Endodermal cell (in vitro differentiated cells): Measurements from ENCODE around the gene FBN2. TPM values are rescaled to one million over a fixed set of nuclear protein-coding genes. Genes with fewer than 3 reads are reported as not detected.

Source experiments
- DNase-seq: peaks from one replicate; pipeline ENCODE4 v3.0.0-alpha.2; 2017
- H3K27ac ChIP-seq: 2 replicates; pipeline ENCODE4 v1.5.1; 2013; ENCODE audit warnings: mild to moderate bottlenecking, low read depth, low read length, moderate library complexity
- H3K27me3 ChIP-seq: 2 replicates; pipeline ENCODE4 v1.6.1; 2013; ENCODE audit warnings: mild to moderate bottlenecking, low read length, moderate library complexity; ENCODE audit not compliant: insufficient read depth, control insufficient read depth, poor library complexity, severe bottlenecking
- H3K36me3 ChIP-seq: 2 replicates; pipeline ENCODE4 v1.7.0; 2013; ENCODE audit warnings: mild to moderate bottlenecking, low read length, moderate library complexity; ENCODE audit not compliant: control insufficient read depth, insufficient read depth
- H3K4me1 ChIP-seq: one replicate; pipeline ENCODE4 v1.7.0; 2013; ENCODE audit warnings: low read length; ENCODE audit not compliant: control insufficient read depth, insufficient read depth
- H3K4me3 ChIP-seq: 2 replicates; pipeline ENCODE4 v1.5.1; 2013; ENCODE audit warnings: mild to moderate bottlenecking, low read length, moderate library complexity
- H3K9ac ChIP-seq: 2 replicates; pipeline ENCODE4 v1.6.1; 2013; ENCODE audit warnings: mild to moderate bottlenecking, low read length, moderate library complexity; ENCODE audit not compliant: poor library complexity, severe bottlenecking; ENCODE audit errors: extremely low read depth
- H3K9me3 ChIP-seq: 2 replicates; pipeline ENCODE4 v1.6.1; 2013; ENCODE audit warnings: mild to moderate bottlenecking, low read length, moderate library complexity; ENCODE audit not compliant: control insufficient read depth
- H3K27ac Mint-ChIP-seq: 2 replicates; pipeline ENCODE4 v1.8.0; 2020; ENCODE audit warnings: mixed read lengths
- H3K27me3 Mint-ChIP-seq: 2 replicates; pipeline ENCODE4 v1.8.0; 2021; ENCODE audit warnings: mild to moderate bottlenecking, mixed read lengths; ENCODE audit not compliant: insufficient read depth
- H3K36me3 Mint-ChIP-seq: 2 replicates; pipeline ENCODE4 v1.8.0; 2020; ENCODE audit warnings: low read depth, mixed read lengths
- H3K4me1 Mint-ChIP-seq: 2 replicates; pipeline ENCODE4 v1.8.0; 2020; ENCODE audit warnings: mixed read lengths
- H3K4me3 Mint-ChIP-seq: 2 replicates; pipeline ENCODE4 v1.8.0; 2020; ENCODE audit warnings: mild to moderate bottlenecking, moderate library complexity, mixed read lengths
- H3K9me3 Mint-ChIP-seq: 2 replicates; pipeline ENCODE4 v1.8.0; 2020; ENCODE audit warnings: mild to moderate bottlenecking, mixed read lengths
- WGBS, 2 experiments: methylation state at CpG; one replicate each; pipeline versions ENCODE4 v1.1.5 to v1.1.7; 2013; ENCODE audit warnings: missing lambda C conversion rate in 2 of 2, mixed read lengths in 1 of 2; ENCODE audit not compliant: insufficient coverage in 1 of 2, insufficient read length in 1 of 2; 5-methylcytosine and 5-hydroxymethylcytosine counted together
- total RNA-seq, 2 donors: library from RNA; stranded (reverse); fragmentation: NEBNext Ultra II Directional in 1 of 2; extraction: Animal tissue kit (Norgen Biotek cat#: 25700) in 1 of 2; gene quantifications; 2 replicates in 1 of 2; 3 replicates in 1 of 2; pipeline ENCODE4 v1.2.1, GENCODE V29; 2021
- TF ChIP-seq, protein P1 (sequence below): fragments of 200-600 bp; sonication (generic); conservative IDR thresholded peaks from 2 replicates; pipeline ENCODE4 v1.5.0; 2021; ENCODE audit warnings: antibody characterized with exemption, mild to moderate bottlenecking

Gene FBN2
- total RNA-seq, 2 donors from 2014 or later: 131 to 212 TPM

DNA sequence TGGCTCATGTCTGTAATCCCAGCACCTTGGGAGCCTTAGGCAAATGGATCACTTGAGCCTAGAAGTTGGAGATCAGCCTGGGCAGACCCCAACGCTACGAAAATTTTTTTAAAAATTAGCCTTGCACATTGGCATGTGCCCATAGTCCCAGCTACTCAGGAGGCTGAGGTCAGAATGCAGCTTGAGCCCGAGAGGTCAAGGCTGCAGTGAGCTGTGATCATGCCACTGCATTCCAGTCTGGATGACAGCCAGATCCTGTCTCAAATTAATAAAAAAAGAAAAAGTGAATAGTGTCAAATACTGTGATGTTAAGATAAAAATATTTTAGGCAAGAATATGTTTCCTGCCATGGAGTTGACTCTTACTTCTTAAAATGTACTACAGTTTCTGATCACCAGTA is 5.3 kb downstream of the FBN2 start:
- no peaks in the 10 kb centered on the region for H3K9me3 Mint-ChIP-seq
- H3K4me3 ChIP-seq: no peak overlapping the region
- H3K27me3 ChIP-seq: peaks cover 10% of the 10 kb centered on the region
- H3K27me3 Mint-ChIP-seq: peaks cover 27% of the 10 kb centered on the region
- no peak overlapping the region for H3K27ac Mint-ChIP-seq
- no peak overlapping the region for H3K27ac ChIP-seq
- peaks cover 2% of the 10 kb centered on the region for H3K4me1 Mint-ChIP-seq
- WGBS, 2 experiments: 92 to 94% methylated on average over 2 to 3 of the region's 3 CpGs
- no peaks in the 10 kb centered on the region for H3K9me3 ChIP-seq
- peaks cover 13% of the 10 kb centered on the region for H3K36me3 ChIP-seq
- DNase-seq: no peak
- TF ChIP-seq, protein P1, sequence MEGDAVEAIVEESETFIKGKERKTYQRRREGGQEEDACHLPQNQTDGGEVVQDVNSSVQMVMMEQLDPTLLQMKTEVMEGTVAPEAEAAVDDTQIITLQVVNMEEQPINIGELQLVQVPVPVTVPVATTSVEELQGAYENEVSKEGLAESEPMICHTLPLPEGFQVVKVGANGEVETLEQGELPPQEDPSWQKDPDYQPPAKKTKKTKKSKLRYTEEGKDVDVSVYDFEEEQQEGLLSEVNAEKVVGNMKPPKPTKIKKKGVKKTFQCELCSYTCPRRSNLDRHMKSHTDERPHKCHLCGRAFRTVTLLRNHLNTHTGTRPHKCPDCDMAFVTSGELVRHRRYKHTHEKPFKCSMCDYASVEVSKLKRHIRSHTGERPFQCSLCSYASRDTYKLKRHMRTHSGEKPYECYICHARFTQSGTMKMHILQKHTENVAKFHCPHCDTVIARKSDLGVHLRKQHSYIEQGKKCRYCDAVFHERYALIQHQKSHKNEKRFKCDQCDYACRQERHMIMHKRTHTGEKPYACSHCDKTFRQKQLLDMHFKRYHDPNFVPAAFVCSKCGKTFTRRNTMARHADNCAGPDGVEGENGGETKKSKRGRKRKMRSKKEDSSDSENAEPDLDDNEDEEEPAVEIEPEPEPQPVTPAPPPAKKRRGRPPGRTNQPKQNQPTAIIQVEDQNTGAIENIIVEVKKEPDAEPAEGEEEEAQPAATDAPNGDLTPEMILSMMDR: no peak
- H3K36me3 Mint-ChIP-seq: peaks cover 42% of the 10 kb centered on the region
- H3K4me3 Mint-ChIP-seq: no peak overlapping the region
- H3K9ac ChIP-seq: no peak overlapping the region
- no peaks in the 10 kb centered on the region for H3K4me1 ChIP-seq

DNA sequence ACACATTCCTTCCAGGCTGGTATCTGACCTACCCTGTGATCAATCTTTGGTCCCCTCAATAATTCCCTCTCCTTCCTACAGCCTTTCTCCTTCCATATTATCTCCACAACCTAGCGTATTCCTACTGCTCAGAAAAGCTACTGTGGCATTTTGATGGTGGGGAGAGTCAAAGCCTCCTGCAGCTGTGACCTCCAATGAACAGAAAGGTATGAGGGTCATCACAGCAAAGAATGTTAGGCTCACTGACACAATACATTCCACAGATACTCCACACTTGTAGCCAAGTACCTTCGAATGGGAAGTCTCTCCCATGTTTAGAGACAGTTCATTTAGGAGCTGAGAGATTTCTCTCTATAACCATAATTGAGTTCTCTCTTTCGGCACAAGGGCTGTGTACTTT is 5.9 kb downstream of the FBN2 start:
- DNase-seq: peak; percentile 54
- Mint-ChIP-seq H3K27me3 (peaks cover 24% of the 10 kb centered on the region), H3K4me1 (peaks cover 2% of the 10 kb centered on the region), H3K36me3 (peaks cover 46% of the 10 kb centered on the region), H3K9me3 (no peaks in the 10 kb centered on the region), H3K27ac (no peak overlapping the region), H3K4me3 (no peak overlapping the region)
- Histone ChIP-seq H3K9ac (no peak overlapping the region), H3K4me1 (no peaks in the 10 kb centered on the region), H3K36me3 (peaks cover 19% of the 10 kb centered on the region), H3K4me3 (no peak overlapping the region), H3K9me3 (no peaks in the 10 kb centered on the region), H3K27me3 (peaks cover 10% of the 10 kb centered on the region), H3K27ac (no peak overlapping the region)
- TF ChIP-seq, protein P1: no peak
- WGBS, 2 experiments: 92% methylated on average over 1 to 3 of the region's 3 CpGs

DNA sequence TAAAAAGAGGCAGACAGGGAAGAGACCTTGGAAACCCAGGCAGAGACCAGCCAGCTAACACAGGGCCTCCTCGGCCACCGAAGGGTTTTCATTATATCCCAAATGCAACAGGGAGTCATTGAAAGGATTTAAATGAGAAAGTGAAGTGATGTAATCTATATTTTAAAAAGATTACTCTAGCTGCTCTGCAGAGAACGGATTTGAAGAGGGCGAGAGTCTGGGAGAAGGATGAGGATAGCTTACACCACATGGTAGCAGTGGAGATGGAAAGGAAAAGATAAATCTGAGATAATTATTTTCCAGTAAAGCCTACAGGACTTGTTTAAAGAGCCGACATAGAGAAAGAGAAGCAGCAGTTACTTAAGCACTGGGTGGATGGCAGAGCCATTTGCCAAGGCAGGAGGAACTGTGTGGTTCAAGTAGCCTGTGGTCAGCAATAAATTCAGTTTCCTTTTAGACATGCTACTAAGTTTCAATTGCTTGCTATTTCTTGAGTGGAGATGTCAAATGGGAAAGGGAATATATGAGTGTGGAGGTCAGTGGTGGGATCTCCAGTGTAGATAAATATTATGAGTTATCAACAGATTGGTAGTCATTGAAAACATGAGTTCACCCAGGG is 9.3 kb downstream of the FBN2 start:
- Histone ChIP-seq H3K36me3 (peaks cover 42% of the 10 kb centered on the region), H3K9ac (no peak overlapping the region), H3K27me3 (no peaks in the 10 kb centered on the region), H3K27ac (no peak overlapping the region), H3K4me3 (no peak overlapping the region), H3K4me1 (no peaks in the 10 kb centered on the region), H3K9me3 (no peaks in the 10 kb centered on the region)
- Mint-ChIP-seq H3K4me3 (no peak overlapping the region), H3K4me1 (no peaks in the 10 kb centered on the region), H3K27ac (no peak overlapping the region), H3K9me3 (no peaks in the 10 kb centered on the region), H3K27me3 (no peaks in the 10 kb centered on the region), H3K36me3 (peaks cover 46% of the 10 kb centered on the region)
- 84 to 100% methylated on average over 3 to 5 of the region's 5 CpGs for WGBS, 2 experiments
- TF ChIP-seq, protein P1: no peak
- no peak for DNase-seq
